Measurements from ENCODE around the gene KRT35.

Gene KRT35

DNA sequence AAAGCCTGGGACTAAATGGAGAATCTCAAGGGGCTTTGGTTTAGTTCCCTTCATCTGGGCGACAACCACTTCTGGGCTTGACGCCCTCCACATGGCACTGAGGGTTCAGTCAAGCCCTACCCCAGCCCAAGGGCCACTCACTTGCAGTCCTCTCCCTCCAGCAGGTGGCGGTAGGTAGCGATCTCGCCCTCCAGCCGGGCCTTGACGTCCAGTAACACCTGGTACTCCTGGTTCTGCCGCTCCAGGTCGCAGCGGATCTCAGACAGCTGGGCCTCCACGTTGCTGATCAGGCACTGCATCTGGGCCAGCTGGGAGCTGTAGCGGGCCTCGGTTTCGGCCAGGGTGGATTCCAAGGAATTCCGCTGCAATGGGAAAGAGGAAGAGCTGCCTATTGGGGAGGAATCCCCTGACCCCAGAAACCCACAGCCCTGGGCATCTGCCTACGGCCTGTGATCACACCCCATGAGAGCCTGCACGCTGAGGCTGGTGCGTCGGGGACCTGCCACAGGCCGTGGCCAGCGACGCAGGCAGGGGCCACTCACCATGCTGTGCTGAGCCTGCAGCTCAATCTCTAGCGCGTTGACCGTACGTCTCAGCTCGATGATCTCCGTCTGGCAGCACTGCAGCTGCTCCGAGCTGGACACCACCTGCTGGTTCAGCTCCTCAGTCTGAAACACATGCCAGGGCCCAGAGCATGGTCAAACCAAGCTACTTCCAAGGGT is 6.0 kb upstream of the KRT35 start:
- DNase-seq, result no peak

DNA sequence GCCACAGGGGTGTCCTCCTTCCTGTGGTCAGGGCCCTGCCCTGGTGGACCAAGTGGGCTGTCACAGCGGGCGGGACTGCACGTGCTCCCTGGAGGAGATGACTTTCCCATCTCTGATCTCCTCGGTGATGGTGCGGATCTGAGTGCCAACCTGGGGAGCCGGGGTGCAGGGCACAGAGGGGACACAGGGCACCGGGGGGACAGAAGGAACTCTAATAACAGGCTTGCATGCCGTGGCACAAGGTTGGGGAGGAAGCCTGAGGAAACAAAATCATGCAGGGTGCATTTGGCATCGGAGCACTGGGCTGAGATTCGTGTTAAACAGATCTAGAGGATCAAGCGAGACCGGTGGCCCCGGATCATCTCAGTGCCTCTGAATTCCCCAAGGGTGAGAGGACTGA is 5.4 kb upstream of the KRT35 start:
- no peak for DNase-seq

DNA sequence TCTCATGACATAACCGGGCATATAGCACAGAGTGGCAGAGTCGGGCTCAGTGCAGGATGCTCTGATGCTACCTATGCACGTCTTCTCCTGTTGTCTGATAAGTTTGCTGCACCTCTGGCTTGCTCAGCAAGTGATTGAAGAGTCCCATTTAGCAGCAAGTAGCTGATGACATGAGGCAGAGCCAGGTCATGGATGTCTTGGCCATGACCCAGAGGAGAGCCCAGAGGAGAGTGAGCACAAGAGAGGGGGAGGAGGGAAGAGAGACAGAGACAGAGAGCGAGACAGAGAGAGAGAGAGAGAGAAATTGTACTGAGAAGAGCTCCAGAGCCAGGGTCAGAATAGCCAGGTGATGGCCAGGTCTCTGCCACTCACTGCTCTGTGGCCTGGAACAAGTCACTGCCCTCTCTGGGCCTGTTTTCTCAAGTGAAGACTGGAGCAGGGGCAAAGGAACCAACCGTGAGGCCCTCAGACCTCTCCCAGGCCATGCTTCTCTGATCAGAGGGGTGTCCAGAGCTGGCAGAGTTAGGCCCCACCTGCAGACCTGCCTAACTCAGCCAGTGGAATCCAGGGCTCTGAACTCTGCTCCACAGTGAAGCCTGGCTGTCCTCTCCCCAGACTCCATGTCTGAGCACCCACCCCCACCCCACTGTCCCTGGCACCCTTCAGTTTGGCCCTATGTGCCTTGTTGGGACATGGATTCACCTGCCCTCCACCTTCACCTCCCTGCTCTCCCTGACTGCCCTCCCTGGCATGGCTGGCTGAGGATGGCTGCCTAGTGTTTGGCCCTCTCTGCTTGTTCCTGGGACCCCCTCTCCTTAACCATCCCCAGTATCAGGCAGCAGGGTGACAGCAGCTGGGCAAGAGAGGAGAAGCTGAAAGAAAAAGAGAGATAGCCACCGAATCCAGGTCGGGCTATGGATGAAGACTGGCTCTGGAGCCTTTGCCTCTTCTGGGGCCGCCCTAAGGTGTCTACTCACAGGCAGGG is 4.3 kb upstream of the KRT35 start:
- no peak for DNase-seq

GRCh38 chr17:41483991-41484826 is 3.3 kb upstream of the KRT35 start:
- DNase-seq, result no peak

GRCh38 chr17:41483531-41483930 is 2.6 kb upstream of the KRT35 start:
- DNase-seq, result no peak

GRCh38 chr17:41480581-41480980 is 370 bp downstream of the KRT35 start:
- no peak for DNase-seq

- no peak for DNase-seq
Measured at GRCh38 chr17:41480136-41480535, 815 bp downstream of the KRT35 start.

DNA sequence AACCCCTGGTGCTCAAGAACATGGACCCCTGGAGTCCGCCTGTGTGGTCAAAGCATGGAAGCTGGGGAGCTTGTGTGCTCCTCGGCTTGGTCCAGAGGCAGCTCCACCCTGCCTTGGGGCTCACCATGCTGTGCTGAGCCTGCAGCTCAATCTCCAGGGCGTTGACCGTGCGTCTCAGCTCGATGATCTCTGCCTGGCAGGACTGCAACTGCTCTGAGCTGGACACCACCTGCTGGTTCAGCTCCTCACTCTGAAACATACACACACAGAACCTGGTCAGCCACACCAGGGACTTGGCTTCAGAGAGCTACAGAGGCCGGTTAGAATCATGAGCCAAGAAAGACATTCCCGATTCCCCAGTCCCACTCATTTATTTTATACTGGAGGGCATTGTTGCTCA is 2.7 kb downstream of the KRT35 start:
- no peak for DNase-seq

DNA sequence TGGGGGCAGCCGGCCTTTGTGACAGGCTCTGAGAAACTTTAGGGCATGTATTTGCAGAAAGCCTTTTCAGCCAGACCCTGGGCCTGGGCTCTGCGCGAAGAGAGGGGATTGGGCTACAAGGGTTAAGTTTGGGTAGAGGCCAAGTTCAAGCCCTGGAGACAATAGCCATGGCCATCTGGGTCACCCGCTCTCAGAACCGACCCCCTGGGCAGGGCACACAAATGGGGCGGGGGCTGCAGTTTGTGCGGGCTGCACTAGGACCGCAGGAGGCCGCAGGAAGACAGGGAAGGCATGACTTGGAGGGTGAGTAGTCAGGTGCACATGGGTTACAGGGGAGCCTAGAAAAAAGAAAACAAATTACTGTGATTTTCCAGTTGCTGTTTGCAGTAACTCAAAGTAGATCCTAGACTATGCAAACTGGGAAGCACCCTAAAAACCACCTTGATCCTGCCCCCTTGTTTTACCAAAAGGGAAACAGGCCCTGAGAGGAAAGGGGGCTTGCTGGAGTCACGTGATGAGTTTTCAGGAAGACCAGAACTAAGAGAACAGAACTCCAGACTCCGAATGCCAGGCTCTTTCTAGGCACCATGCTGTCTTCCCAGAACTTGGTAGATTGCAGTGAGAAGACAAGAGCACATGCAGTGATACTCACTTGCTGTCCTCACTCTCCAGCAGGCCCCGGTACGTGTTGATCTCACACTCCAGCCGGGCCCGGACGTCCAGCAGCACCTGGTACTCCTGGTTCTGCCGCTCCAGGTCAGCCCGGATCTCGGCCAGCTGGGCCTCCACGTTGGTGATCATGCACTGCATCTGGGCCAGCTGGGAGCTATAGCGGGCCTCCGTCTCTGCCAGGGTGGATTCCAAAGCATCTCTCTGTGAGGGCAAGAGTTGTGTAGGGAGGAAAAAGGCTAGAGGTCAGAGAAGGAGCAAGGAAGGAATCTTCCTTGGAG is 3.8 kb downstream of the KRT35 start:
- DNase-seq, result no peak

GRCh38 chr17:41475421-41475820 is 5.5 kb downstream of the KRT35 start:
- no peak for DNase-seq

DNA sequence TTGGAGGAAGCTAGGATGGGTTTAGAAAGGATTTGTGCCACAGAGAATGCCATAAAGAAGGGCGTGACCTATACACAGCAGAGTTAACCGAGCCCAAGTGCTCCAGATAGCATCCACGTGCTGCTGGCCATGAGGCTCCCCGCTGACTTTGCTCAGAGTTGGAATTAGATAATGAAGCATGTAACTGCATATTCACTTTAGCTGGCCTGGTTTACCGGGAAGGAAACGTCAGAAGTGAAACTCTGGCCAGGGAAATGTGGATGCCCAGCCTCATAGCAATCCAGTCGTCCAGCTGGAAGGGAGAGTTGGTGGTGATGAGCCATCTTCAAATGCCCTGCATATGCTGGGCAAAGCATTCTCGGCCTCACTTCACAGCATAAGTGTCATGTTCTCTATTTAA is 6.1 kb downstream of the KRT35 start:
- no peak for DNase-seq

DNA sequence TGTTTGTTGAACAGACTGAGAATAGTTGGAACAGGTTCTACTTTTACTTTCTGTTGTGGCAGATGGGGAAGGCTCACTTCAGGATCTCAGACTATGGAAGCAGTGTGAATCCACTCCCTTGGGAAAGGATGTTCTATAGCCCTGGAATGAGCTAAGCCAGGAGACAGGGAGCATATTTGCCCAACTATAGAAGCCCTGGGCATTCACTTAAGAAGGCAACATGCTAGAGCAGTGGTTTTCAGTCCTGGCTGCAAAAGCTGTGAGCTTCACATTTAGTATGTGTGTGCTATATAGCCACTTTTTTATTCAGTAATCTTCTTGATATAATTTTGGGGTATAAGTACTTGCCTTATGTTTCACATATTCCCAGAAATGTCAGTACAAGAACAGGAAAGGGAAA is 12.6 kb downstream of the KRT35 start:
- DNase-seq, result no peak

DNA sequence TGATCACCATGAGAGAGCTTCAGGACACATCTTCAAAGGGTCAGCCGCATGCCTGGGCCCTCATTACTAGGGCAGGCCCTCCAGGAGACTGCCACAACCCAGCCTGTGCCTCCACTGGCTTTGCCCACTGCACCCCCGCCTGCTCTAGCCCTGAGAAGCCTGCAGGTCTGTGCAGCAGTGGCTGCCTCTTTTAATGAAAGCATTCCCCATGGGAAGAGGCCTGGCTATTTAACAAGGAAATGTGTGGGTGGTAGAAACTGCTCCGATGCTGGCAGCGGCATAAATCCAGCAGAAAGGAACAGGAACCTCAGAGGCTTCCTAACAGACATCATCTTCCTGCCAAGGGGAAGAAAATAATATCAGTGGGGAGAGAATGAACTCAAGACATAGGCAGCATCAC is 13.4 kb downstream of the KRT35 start:
- no peak for DNase-seq

DNA sequence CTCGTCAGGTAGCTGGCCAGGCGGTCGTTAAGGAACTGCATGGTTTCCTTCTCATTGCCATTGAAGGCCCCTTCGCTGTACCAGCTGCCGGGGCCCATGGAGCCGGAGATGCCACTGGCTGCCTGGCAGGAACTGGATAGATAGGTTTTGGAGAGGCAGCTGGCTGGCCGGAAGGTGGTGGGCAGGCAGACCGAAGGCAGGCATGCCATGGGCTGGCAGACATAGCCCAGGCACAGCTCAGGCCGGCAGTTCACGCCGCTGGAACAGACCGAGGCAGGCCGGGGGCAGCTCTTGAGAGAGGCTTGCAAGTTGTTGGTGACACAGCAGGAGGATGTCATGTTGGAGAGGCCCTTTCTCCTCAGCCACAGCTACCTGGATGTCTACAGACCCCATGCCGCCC is 14.0 kb downstream of the KRT35 start, which contains the start of gene KRT32:
Gene KRT32, minus strand, starts transcription at position 399 of the 400 bp plus-strand sequence. Its CDS starts 61 bp downstream, at position 338.
- DNase-seq, result no peak

- peak; percentile 94 for DNase-seq
Measured at GRCh38 chr17:41464682-41465081, 16.3 kb downstream of the KRT35 start.

DNA sequence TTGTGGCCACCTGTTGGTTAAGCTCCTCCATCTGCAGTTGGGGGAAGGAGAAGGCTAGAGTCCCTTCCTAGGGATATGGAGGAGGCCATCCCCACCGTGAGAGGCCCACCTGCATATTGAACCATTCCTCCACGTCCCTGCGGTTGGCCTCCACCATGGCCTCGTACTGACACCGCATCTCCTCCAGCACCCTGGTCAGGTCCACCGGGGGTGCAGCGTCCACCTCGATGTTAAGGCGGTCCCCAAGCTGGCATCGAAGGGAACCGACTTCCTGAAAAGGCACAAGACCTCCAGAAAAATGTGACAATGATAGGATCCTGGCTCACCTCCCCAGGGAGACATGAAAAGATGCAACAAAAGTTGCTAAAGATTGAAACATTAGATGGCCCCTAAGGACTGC is 16.8 kb downstream of the KRT35 start:
- DNase-seq, result no peak

- no peak for DNase-seq
Measured at GRCh38 chr17:41463746-41464145, 17.2 kb downstream of the KRT35 start.

DNA sequence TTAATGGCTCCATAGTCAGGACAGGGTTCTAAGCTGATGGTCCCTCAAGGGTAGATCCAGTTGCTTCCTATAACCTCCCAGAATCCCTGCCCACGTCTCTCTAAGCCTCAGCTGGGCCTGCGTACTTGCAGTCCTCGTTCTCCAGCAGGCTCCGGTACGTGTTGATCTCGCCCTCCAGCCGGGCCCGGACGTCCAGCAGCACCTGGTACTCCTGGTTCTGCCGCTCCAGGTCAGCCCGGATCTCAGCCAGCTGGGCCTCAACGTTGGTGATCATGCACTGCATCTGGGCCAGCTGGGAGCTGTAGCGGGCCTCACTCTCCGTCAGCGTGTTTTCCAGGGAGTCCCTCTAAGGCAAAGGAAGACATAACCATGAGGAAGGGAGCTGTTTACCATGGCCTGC is 18.2 kb downstream of the KRT35 start:
- no peak for DNase-seq

DNA sequence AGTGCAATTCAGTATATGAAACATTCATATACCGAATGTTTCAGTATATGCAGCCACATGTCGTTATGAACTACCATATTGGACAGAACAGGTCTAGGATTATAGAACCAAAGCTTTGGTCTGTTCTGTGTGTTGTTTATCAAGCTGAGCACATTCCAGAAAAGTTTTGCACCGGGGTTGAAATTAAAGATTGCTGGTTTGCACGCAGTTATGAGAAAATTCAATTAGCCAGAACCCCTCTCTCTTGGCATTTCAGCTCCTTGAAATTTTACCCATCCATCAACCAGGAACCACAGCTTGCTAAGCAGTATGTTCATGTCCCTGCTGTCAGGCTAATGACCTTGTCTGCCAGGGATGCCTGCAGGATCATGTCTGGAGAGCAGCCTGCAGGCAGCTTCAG is 23.3 kb downstream of the KRT35 start:
- DNase-seq, result no peak

- DNase-seq, result no peak
Measured at GRCh38 chr17:41456204-41456603, 24.7 kb downstream of the KRT35 start.

DNA sequence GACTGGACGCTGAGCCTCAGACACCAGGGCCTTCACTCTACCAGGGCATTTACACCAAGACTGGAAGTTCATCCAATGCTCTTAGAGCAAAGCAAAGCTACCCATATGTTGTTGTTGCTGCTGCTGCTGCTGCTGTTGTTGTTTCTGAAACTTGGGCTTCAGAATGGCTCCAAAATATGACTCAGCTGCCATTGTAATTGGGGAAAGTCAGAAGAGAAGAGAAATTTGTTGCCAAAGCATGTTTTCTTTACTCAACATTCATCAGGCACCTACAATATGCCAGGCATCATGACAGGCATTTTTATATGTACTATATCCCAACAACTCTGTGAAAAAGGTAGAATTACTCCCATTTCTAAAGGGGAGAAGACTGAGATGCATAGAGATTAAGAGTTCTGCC is 25.7 kb downstream of the KRT35 start:
- peak; percentile 7 for DNase-seq

- no peak for DNase-seq
Measured at GRCh38 chr17:41453066-41453465, 27.9 kb downstream of the KRT35 start.

All from fibroblast of skin of back (primary cell).